Activated CD8-positive, alpha-beta memory T cell treated with anti-CD3 and anti-CD28 coated beads, Interleukin-2, amount 10 ng/mL, durations not matched to agents 7 days and 5 days (primary cell): ENCODE measurements around the gene ZNF44. TPM values are rescaled to one million over a fixed set of nuclear protein-coding genes. Genes with fewer than 3 reads are reported as not detected.

Experiments used
- ATAC-seq: fragments of 150-1000 bp; cut with Tn5 transposase; one replicate; pipeline ENCODE4 v1.10.0; 2021; ENCODE audit warnings: moderate library complexity
- CTCF ChIA-PET: fragments of 350-600 bp; sonication (Branson Sonifier 250); formaldehyde crosslinking; loops from one replicate; lab custom pipeline; 2021; ENCODE audit warnings: antibody characterized with exemption; lab: Charles Lee
- DNase-seq: peaks from one replicate; pipeline ENCODE4 v3.0.0-alpha.2; 2020
- H3K27ac Mint-ChIP-seq: one replicate; pipeline ENCODE4 v1.8.0; 2021; ENCODE audit warnings: mild to moderate bottlenecking, mixed read lengths
- H3K27me3 Mint-ChIP-seq: one replicate; pipeline ENCODE4 v1.8.0; 2021; ENCODE audit warnings: mixed read lengths
- H3K36me3 Mint-ChIP-seq: one replicate; pipeline ENCODE4 v1.8.0; 2021; ENCODE audit warnings: mild to moderate bottlenecking, mixed read lengths
- H3K4me1 Mint-ChIP-seq: one replicate; pipeline ENCODE4 v1.8.0; 2021; ENCODE audit warnings: mixed read lengths
- H3K4me3 Mint-ChIP-seq: one replicate; pipeline ENCODE4 v1.8.0; 2021; ENCODE audit warnings: mild to moderate bottlenecking, moderate library complexity, mixed read lengths
- H3K9me3 Mint-ChIP-seq: one replicate; pipeline ENCODE4 v1.8.0; 2022; ENCODE audit warnings: low read depth, mixed read lengths
- total RNA-seq, 2 experiments: library from RNA; stranded (reverse); gene quantifications; one replicate each; pipeline ENCODE4 v1.2.3, GENCODE V29; 2021

ZNF44 gene
- total RNA-seq, 2 experiments from 2014 or later = 9.7 to 11.9 TPM

DNA sequence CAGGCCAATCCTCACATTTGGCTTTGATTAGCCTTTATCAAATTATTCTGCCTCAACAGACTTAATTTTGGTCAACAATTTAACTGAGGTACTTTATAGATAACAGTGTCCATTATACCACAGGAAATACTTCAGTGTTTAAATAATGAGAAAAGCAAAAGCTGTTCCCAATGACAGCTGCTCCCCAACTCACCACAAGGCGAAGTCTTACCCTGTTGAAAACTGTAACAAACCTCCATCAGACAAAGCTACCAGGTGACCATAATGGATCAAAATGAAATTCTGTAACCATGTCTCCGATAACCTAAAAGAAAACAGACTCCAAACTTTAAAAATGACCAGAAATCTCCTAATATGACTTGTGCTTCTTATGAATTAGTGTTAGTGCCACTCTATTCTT, 50.3 kb downstream of the ZNF44 start:
- peaks cover 26% of the 10 kb centered on the region for H3K9me3 Mint-ChIP-seq
- H3K27ac Mint-ChIP-seq = no peak overlapping the region
- no peak overlapping the region for H3K4me3 Mint-ChIP-seq
- DNase-seq (no peak), ATAC-seq (no peak)
- no peaks in the 10 kb centered on the region for H3K27me3 Mint-ChIP-seq
- no peaks in the 10 kb centered on the region for H3K4me1 Mint-ChIP-seq
- CTCF ChIA-PET = no interaction called here
- H3K36me3 Mint-ChIP-seq = peaks cover 14% of the 10 kb centered on the region

DNA sequence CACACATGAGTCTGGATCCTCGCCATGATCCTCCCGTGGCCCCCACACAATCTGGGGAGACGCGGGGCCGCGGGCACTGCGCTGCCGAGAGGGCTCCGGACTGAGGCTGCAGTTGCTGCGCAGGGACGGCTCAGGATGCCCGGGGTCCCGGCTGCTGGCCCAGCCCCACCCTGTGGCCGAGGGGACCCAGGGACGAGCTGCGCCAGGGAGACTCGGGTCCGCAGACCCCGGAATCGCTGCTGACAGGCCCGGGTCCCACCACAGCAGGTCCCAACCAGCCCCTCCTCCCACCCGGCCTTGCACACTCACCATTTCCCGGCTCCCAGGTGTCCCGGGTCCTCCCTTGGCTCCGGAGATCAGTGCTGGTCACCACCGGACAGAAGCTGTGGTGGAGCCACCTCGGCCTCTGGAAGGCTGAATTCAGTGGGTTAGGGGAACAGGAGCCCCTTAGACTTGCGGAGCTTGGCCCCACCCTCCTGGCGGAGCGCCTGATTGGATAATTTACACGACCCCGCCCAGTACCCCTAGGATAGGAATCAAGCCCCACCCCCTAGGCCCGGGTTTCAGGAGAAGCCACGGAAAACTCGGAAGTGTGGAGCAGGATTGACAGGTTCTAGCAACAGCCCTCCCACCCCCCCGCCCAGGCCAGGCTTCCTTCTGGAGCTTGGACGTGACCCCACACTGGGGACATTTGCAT, 57.4 kb downstream of the ZNF44 start:
- Mint-ChIP-seq H3K9me3 (peaks cover 11% of the 10 kb centered on the region), H3K27ac (no peak overlapping the region), H3K4me1 (no peaks in the 10 kb centered on the region), H3K27me3 (no peaks in the 10 kb centered on the region), H3K4me3 (no peak overlapping the region), H3K36me3 (peaks cover 15% of the 10 kb centered on the region)
- no peak for ATAC-seq
- no peak for DNase-seq
- CTCF ChIA-PET = no interaction called here

DNA sequence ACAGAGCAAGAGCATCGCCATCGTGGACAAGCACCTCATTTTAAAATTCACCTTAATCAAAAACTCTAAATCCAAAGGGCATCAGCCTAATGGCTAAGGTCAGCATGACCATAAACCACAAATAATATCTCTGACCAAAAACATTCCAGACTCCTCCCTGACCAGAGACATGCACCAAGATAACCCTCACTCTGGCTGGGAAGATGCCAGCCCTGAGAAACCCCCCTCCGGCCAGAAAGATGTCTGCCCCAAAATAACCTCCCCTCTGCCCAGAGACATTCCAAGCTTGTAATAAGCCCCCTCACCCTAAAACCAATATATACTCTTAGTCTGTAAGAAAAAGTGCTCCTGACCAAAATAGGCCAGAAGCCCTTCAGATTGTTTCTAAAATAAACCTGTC, 61.7 kb downstream of the ZNF44 start:
- H3K36me3 Mint-ChIP-seq = peaks cover 22% of the 10 kb centered on the region
- H3K4me1 Mint-ChIP-seq = no peaks in the 10 kb centered on the region
- no peaks in the 10 kb centered on the region for H3K27me3 Mint-ChIP-seq
- ATAC-seq (no peak), DNase-seq (no peak)
- no peak overlapping the region for H3K27ac Mint-ChIP-seq
- CTCF ChIA-PET = no interaction called here
- peaks cover 19% of the 10 kb centered on the region for H3K9me3 Mint-ChIP-seq
- H3K4me3 Mint-ChIP-seq = no peak overlapping the region

DNA sequence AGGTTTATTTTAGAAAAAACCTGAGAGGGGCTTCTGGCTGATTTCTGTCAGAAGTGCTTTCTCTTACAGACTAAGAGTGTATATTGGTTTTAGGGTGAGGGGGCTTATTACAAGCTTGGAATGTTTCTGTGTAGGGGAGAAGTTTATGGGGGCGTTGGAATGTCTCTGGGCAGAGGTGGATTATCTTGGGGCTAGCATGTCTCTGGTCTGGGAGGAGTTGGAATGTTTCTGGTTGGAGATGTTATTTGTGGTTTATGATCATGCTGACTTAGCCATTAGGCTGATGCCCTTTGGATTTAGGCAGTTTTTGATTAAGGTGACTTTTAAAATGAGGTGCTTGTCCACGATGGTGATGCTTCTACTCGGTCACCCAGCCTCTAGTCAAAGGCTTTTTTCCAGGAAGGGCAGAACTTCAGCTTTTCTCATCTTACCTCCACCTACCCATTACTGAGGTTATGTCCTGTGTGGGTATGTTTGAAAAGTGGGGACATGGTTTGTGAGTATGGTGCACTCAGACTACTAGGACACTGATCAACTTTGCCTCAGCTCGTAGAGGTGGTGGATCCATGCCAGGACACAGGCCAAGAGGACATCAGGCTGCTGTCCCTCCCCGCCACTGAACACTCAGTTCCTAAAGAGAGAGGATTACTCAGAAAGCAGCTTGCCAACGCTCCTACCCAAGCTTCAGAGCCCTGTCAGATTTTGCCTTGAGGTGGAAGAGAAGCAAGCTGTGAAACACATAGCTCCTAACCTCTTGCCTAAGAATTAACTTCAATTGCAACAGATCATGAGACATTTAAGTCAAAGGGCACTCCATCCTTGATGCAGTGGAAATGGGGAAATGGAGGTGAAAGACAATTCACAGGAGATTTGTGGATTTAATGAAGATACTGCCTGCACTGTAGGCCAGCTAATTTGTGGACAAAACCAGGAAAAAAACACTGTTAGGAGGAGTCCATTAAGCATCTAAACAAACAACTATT, 63.6 kb downstream of the ZNF44 start:
- no peaks in the 10 kb centered on the region for H3K27me3 Mint-ChIP-seq
- peaks cover 22% of the 10 kb centered on the region for H3K36me3 Mint-ChIP-seq
- H3K4me1 Mint-ChIP-seq = no peaks in the 10 kb centered on the region
- no peak for ATAC-seq
- peaks cover 21% of the 10 kb centered on the region for H3K9me3 Mint-ChIP-seq
- H3K27ac Mint-ChIP-seq = no peak overlapping the region
- CTCF ChIA-PET = no interaction called here
- no peak for DNase-seq
- no peak overlapping the region for H3K4me3 Mint-ChIP-seq

DNA sequence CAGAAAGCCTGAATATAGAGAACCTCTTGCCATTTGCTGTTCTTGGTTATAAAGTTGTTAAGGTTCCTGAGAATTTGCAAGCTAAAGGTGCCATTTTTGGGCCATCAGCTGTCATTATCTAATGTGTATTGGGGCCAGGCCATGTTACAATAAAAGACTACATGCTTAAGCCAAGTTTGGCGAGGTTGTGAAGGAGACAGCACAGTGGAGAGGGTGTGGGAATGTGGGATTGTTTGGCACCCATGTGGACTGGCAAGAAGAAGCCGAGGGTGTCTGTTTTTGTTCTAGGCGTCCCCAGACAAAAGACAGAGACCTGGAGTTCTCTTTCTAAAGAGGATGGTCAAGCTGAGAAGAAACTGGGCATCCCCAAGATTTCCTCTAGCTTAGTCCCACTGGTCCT, 64.7 kb downstream of the ZNF44 start:
- Mint-ChIP-seq H3K4me3 (no peak overlapping the region), H3K27ac (no peak overlapping the region), H3K9me3 (peaks cover 22% of the 10 kb centered on the region), H3K4me1 (no peaks in the 10 kb centered on the region), H3K36me3 (peaks cover 20% of the 10 kb centered on the region), H3K27me3 (no peaks in the 10 kb centered on the region)
- CTCF ChIA-PET = no interaction called here
- ATAC-seq = no peak
- DNase-seq = no peak

DNA sequence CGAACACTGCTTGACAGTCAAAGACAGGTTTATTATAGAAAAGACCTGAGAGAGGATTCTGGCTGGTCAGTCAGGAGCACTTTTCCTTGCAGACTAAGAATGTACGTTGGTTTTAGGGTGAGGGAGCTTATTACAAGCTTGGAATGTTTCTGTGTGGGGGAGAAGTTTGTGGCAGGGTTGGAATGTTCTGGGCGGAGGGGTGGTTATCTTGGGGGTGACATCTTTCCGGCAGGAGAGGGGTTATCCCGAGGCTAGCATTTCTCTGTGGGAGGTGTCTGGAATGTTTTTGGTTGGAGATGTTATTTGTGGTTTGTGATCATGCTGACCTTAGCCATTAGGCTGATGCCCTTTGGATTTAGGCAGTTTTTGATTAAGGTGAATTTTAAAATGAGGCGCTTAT, 70.0 kb downstream of the ZNF44 start:
- H3K36me3 Mint-ChIP-seq = peaks cover 14% of the 10 kb centered on the region
- no peak for ATAC-seq
- no peaks in the 10 kb centered on the region for H3K4me1 Mint-ChIP-seq
- no peak for DNase-seq
- no peak overlapping the region for H3K27ac Mint-ChIP-seq
- H3K9me3 Mint-ChIP-seq = peaks cover 21% of the 10 kb centered on the region
- no peak overlapping the region for H3K4me3 Mint-ChIP-seq
- no peaks in the 10 kb centered on the region for H3K27me3 Mint-ChIP-seq
- CTCF ChIA-PET = no interaction called here

DNA sequence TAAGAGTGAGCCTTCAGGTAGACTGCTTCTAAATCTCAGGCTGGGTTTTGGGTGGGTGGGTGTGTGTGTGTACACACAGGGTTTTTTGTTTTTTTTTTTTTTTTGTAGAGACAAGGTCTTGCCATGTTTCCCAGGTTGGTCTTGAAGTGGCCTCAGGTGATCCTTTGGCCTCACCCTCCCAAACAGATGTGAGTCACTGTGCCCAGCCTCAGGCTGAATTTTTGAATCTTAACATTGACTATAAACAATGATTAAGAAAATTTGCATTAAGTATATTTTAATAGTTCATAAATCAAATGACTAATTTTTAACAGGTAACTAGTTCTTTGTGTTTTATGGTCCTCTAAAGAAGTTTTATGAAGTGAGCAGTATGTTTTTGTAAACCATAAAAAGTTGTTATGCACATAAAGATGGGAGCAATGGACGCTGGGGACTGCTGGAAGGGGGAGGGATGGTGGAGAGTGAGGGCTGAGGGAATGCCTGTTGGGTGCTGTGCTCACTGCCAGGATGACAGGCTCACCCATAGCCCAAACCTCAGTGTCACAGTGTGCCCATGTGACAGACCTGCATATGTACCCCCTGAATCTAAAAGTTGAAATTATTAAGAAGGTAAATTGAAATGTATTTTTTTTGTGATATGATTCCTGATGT, 71.6 kb downstream of the ZNF44 start:
- ATAC-seq (no peak), DNase-seq (no peak)
- H3K36me3 Mint-ChIP-seq = peaks cover 14% of the 10 kb centered on the region
- H3K27ac Mint-ChIP-seq = no peak overlapping the region
- H3K27me3 Mint-ChIP-seq = no peaks in the 10 kb centered on the region
- CTCF ChIA-PET = no interaction called here
- H3K4me1 Mint-ChIP-seq = no peaks in the 10 kb centered on the region
- H3K9me3 Mint-ChIP-seq = peaks cover 21% of the 10 kb centered on the region
- H3K4me3 Mint-ChIP-seq = no peak overlapping the region

Other genes with a start within 250 kb of the ZNF44 start
- gene ZNF878, start 241.9 kb downstream of the ZNF44 start, total RNA-seq = under 1 TPM; 0.67 to 0.94 TPM
- gene ZNF844, start 230.2 kb downstream of the ZNF44 start, total RNA-seq = 1 to 10 TPM; 1.3 to 1.5 TPM
- 1 to 10 TPM; 3.7 to 5.2 TPM for gene ZNF20, start 154.5 kb downstream of the ZNF44 start, total RNA-seq
- gene ZNF625, start 138.1 kb downstream of the ZNF44 start, total RNA-seq = 1 to 10 TPM; 3.9 to 4.3 TPM
- 10 to 100 TPM; 11.3 to 12.9 TPM for gene ZNF136, start 131.8 kb downstream of the ZNF44 start, total RNA-seq
- 1 to 10 TPM; 2.4 to 3.3 TPM for gene ZNF563, start 38.8 kb upstream of the ZNF44 start, total RNA-seq
- gene ZNF442, start 70.8 kb upstream of the ZNF44 start, total RNA-seq = under 1 TPM; 0.55 to 0.56 TPM
- gene ZNF799, start 106.4 kb upstream of the ZNF44 start, total RNA-seq = 1 to 10 TPM; 4.6 to 4.8 TPM
- 1 to 10 TPM; 3.7 to 4.3 TPM for gene ZNF443, start 146.1 kb upstream of the ZNF44 start, total RNA-seq
- gene ZNF709, start 189.9 kb upstream of the ZNF44 start, total RNA-seq = 1 to 10 TPM; 1.4 to 1.9 TPM